Dedifferentiated amniotic fluid mesenchymal stem cell (primary cell): ENCODE results near the gene PTOV1.

Experiments
- DNase-seq: peaks from one replicate; pipeline ENCODE4 v3.0.0-alpha.2; 2016; ENCODE audit errors: extremely low spot score

The PTOV1 gene

DNA sequence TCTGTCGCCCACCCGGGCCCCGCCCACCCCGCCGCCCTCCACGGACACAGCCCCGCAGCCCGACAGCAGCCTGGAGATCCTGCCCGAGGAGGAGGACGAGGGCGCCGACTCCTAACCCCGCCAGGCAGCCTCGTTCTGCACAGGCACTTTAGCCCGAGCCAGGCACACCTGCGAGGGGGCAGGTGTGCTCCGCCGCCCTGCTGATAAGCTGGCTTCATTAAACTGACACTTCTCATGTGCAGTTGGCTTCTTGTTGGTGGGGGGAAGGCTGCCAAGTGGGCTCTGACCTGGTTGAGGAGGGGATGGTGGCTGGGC is 37.5 kb downstream of the PTOV1 start:
- no peak for DNase-seq

DNA sequence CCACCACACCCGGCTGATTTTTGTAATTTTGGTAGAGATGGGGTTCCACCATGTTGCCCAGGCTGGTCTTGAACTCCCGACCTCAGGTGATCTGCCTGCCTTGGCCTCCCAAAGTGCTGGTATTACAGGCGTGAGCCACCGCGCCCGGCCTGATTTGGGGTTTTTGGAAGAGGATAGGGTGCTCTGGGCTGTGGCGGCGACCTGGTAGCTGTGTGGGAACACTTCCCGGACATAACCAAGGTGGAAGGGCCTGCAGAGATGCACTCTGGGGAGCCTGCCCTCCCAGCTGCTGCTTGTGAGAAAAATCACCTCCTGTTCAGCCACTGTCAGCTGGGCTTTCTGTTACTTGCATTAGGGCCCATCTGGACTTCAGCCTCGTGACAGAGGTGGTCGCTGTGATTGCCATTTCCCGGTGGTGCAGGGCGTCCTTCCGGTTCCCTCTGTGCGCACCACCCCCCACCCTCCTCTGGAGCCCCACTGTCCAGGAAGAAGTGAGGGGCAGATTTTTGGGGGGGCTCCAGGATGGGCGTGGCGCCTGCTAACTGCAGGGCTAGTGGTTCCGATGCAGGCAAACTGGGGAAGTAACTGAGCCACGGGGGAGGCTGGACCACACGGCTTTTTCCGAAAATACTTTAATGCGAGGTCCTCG is 38.2 kb downstream of the PTOV1 start:
- no peak for DNase-seq

DNA sequence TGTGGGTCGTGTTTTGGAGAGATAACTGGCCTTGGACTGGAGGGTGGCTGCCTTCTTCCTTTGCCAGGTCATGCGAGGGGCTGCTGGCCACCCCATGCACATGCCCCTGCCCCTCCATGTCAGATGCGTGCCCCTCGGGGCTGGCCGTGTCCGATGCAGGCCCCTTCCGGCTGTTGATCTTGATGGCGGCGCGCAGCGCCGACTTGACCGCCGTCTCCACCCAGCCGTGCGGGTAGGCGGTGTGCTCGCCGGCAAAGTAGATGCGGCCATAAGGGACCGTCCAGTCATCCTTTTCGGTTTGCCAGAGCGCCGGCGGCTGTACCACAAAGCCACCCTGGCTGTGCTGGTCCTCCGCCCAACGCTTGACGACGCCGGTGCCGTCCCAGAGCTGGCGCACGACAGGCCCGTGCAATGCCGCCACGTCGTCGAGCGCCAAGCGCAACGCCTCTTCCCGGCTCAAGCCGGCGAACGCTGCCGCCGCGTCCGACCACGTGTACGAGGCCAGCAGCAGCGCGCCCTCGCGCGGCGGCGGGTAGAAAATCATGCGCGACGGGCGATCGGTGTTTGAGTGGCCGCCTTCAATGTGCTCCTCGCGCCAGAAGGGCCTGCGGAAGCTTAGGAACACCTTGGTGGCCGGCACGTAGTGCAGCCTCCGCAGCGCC is 38.9 kb downstream of the PTOV1 start:
- DNase-seq, result no peak

DNA sequence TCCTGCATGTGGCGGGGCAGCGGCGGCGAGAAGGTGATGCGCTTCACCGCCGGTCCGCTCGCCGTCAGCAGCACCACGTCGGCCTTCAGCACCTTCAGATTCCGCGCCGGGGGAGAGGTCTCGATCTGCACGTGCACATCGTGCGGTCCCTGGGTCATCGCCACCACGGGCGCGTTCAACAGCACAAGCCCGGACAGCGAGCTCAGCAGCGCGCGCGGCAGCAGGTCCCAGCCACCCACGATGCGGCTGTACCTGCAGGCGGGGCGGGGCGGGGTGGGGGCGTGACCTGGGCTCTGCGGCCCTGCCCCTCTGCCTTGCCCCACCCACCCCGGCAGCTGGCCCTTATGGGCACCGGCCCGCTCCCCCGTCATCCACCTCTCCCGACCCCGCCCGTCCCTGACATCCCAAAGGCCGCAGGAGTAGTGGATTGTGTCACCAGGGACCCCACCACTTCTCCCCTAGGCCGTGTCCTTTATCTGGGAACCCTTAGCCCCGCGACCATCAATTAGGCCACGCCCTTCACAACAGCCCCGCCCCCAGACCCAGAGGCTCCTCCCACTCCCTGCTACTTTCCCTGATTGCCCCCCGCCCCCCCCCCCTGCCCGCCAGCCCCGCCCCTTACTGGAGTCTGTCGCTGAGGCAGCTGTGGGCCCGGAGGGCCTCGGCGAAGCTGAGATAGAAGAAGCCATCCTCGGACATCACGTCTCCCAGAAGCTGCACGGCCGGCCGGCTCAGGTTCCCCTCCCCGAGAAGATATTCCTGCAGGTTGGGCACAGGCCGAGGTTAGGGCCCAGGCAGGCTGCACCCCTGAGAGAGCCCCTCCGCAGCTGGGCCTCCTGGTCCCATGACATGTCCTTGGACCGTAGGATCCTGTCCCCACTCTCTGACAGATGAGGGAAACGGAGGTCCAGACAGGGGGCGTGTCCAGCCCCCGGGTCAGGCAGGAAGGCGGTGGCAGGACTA is 39.7 kb downstream of the PTOV1 start:
- DNase-seq, result no peak

DNA sequence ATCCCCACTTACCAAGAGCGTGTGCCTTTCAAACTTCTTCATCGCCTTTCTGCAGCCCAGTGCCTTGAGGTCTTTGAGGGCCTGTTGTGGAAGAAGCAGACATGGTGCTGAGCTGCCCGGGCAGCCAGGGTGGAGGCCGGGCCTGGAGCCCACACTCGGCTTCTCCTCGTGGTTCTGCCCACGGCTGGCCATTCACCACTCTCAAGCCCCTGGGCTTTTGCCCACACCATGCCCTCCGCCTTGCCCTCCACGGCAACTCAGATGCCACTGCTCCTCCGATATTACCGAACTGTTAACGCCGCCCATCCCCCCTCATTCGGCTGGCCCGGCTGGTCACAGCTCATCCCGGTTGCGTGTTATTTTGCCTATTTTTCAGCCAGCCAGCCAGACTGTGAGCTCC is 40.4 kb downstream of the PTOV1 start:
- DNase-seq, result no peak

DNA sequence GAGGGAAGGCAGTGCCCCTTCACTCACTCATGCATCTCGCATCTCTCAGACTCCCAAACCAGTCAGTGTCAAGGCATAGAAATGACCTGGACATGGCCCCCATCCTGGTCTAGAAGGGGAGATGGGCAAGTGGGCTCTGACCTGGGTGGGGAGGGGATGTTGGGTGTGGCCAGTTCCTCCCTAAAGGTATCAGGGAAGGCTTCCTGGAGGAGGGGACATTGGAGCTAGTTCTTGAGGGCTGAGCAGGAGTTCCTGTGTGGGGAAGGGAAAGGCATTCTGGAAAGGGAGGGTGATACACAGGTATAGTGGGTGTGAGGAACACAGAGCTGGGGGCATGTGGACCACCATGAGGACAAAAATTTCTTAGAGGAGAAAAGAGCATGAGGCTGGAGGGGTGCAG is 41.8 kb downstream of the PTOV1 start:
- DNase-seq, result no peak

DNA sequence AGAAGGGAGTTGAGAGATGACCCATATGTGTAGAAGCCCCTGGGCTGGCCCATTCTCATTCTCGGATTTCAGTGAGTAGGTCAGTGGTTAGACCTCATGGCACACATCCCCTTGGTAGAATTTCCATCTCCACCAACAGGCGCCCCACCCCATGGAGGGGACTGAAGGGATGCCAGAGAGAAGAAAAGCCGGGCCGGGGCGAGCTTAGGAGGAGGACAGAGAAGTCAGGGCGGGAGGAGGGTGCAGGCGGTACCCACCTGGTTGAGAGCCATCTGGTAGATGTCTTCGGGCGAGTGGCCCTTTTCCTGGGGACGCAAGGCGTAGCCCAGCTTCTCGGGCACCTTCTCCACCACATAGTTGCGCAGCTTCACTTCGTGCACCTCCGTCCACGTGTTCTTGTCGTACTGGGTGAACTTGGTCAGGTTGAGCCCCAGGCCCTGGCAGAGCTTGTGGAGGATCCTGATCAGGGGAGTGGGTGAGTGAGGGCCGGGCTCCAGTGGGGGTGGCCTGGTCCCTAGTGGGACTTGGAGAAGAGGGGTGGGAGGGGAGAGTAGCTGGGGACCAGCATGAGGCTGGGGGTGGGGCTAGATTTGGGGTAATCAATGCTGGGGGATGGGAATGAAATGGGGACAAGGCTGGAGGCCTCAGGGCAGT is 43.2 kb downstream of the PTOV1 start:
- no peak for DNase-seq

DNA sequence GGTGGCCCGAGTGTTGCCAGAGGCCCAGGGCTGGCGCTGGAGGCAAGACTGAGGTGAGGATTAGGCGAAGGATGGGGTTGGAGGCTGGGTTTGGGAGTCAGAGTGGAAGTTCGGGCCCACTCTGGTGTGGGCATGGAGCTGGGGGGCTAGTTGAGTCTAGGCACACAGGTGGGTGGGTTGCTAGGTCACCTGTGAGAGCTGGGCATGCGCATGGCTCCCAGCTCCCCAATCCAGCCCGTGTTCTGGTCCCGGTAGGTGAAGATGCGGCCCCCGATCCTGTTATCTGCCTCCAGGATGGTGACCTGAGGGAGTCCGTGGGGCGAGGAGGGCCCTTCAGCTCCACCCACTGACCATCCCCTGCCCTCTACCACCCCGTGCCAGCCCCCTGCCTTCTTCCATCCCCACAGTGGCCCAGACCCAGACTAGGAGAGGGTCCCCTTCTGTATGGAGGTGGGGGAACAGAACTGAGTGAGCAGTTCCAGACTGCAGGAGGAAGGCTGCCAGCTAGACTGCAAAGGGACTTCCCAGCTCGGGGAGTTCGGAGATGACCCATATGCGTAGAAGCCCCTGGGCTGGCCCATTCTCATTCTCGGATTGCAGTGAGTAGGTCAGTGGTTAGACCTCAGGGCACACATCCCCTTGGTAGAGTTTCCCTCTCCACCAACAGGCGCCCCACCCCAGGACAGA is 44.1 kb downstream of the PTOV1 start:
- no peak for DNase-seq

DNA sequence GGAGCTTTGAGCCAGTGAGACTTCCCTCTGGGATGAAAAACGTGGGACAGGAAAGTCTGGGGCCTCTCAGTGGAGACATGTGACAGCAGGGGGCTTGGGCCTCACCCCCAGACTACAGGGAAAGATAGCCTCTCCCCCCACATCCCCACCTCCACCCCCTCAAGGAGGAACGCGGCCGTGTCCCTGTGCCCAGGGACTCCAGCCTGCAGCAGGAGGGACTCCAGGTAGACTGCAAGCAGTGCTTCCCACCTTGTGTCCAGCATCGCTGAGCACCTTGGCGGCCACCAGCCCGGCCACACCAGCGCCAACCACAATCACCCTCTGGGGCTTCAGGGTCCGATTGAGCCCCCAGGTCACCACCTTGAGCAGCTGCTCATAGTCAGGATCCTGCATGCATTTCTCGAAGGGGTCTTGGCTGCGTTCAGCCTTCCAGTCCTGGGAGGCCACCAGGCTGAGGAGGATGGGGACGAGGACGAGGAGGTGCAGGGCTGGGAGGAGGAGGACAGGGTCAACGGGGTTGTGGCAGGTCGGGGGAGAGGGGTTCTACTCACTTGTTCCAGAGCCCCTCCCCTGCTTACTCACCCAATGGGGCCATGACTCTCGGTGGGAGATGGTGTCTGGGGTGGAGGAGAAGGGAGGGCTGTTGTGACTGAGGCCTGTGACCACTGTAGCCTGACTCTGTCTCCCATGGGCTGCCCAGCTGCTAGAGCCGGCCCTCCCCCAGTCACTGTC is 44.8 kb downstream of the PTOV1 start:
- DNase-seq, result no peak

DNA sequence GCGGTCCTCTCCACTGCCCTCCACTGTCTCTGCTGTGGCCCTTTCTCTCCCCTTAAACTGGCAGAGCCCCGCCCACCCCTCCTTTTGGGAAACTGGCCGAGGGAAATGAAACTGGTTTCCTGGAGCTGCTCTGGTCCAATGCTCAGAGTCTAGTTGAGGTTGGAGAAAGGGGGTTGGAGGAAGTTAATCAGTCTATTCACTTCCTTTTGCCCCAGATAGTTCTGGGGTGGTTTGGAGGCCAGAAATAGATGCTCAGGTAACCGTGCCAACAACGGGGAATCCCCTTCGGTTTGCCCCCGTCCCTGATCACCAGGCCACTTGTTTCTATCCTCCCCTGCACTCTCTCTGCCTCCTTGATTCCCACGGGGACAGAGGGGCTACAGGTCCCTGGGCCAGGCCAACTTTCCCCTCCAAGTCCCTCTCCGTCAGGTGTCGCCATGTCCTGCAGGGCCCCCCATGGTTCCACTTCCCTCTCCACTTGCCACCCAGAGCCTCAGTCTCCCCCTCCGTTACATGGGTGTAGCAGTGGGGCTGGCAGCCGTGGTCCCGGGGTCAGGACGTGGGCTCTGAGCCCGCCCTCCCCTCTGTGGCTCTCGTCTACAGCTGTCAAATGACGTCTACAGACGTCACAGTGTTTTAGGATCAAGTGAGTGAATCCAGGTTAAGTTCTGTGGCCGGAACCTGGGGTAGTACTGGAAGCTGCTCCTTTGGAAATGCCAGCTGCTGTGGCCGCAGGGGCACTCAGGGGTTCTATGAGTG is 46.1 kb downstream of the PTOV1 start, which contains the start of gene IL4I1:
Gene IL4I1 (minus strand): TSS at position 25 of the 759 bp plus-strand sequence. CDS start 727 bp downstream, outside the sequence.
- no peak for DNase-seq

DNA sequence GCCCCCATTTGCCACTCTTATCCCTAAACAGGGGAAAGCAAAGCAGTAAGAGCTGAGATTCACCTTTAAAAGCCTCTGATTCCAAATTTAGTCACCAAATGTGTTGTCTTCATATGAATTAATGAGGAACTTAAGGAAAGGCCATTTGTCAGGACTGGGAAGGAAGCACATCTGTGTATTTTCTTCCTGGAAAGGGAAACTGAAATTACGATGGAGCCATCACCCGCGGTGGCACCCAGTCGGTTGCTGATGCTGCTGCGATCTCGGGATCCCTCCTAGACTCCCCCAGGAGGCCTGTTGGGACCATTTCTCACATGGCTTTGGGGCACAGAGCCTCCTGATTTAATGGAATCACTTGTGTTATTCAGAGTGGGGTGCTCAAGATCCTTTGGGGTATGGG is 53.2 kb downstream of the PTOV1 start:
- DNase-seq, result no peak

DNA sequence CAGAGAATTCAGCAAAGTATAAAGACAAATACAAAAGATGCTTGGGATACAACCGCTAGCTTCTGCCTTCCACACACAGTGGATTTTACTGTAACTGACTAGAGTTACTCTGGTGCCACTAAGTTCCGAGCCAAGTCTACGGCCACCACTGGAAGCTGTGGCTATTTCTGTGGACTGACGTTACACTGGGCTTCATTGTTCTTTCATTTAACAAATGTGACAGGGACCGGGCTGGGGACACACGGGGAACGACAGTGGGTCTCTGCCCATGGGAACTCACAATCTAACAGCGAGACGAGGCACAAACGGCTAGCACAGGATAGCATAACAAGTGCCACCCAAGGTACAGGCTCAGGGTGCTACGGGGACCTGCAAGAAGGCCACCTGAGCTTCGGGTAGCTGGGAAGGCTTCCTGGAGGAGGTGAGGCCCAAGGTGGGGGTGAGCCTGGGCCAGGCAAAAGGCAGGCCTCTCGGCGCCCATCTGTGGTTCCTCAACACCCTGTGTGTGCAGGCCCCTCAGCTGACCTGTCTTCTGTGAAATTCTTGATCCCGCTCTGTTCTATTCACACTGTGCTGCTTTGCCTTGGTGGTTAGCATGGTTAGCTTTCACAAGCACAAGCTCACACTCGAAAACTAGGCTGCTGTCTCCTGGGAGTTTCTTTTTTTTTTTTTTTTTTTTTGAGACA is 56.1 kb downstream of the PTOV1 start:
- DNase-seq, result no peak

DNA sequence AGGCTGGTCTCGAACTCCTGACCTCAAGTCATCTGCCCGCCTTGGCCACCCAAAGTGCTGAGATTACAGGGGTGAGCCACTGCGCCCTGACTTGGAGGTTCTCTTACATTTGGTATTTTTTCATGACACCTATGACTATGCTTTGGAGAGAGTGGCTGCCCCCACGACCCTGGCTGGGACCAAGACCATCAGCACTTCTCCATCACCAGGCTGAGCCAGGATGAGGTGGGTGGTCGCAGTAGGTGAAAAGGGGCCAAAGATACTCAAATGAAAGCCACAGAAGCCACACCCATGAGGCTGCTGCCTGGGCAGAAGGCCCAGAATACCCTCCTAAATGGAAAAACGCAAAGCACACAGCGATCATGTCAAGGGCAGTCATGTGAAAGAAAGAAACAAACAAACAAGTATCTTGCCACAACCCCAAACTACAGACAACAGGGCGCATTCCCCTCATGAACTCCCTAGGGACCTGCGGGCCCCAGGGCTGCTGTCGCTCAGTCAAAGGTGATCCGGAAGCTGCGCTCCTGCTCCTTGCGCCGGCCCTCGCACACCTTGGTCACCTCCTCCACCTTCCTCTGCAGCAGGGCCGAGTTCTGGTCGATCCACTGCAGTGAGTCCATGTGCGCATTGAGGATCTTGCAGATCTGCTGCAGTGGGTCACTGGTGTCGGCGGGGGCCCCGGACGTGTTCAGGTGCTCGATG is 56.9 kb downstream of the PTOV1 start:
- DNase-seq, result no peak

DNA sequence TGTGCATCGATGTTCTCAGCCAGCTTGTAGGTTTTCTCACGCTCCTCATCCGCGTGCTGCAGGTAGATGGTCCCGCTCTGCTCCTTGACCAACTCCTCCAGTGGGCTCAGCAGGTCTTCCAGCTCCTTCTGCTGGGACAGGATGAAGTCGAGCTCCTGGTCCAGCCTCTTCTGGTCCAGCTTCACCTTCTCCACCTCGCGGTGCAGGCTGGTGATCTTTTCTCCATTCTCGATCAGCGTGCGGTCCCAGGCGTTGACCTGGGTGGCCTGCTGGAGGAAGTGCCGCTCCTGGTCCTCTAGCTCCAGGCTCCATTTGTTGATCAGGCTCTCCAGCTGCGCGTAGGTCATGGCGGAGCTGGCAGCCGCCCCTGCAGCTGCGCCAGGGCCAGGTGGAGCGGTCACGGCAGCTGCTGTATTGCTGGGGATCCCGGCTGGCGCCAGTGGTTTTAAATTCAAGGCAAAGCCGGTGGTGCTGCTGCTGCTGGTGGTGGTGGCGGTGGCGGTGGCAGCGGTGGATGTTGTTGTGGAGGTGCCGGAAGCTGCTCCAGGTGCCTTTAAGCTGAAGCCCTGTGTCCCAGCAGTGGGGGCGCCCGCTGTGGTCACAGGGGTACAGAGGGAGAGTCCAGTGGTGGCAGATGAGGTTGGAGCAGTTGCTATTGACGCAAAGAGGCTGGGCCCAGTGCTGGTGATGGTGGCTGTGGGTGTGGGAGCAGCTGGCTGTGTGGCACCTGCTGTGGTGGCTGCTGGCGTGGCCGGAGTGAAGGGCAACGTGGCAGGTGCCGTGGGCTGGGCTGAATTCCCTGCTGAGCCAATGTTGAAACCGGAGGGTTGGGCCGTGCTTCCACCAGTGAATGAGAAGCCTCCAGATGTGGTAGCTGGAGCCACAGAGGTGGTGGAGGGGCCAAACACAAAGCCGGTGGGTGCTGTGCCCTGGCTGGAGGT is 57.8 kb downstream of the PTOV1 start:
- DNase-seq, result no peak

DNA sequence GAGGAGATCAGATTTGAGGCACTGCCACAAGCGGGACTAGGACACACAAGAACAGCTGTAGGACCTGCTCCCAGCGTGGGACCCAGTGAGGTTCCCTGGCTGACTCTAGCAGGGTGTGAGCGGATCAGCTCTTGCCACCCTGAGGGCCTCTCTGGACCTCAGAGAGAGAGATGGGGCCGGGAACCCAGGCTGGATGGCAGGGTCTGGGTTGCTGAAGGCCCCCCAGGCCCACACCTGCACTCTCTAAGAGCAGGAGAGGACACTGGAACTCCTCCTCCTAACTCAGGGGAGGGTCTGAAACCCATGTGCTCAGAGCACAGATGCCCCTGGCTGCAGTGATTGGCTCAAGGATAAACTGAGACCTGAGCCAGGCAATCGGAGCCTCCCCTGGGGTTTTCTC is 59.2 kb downstream of the PTOV1 start:
- no peak for DNase-seq
